ENCODE measurements around the gene CTSE. TPM values are rescaled to one million over a fixed set of nuclear protein-coding genes. Genes with fewer than 3 reads are reported as not detected.

Gene CTSE
- total and polyA plus RNA-seq, 2 of the 8 experiments (the other 6 are each of a cell fraction or from before 2014, with no cell fraction given): 0.03 TPM; not detected in 1

DNA sequence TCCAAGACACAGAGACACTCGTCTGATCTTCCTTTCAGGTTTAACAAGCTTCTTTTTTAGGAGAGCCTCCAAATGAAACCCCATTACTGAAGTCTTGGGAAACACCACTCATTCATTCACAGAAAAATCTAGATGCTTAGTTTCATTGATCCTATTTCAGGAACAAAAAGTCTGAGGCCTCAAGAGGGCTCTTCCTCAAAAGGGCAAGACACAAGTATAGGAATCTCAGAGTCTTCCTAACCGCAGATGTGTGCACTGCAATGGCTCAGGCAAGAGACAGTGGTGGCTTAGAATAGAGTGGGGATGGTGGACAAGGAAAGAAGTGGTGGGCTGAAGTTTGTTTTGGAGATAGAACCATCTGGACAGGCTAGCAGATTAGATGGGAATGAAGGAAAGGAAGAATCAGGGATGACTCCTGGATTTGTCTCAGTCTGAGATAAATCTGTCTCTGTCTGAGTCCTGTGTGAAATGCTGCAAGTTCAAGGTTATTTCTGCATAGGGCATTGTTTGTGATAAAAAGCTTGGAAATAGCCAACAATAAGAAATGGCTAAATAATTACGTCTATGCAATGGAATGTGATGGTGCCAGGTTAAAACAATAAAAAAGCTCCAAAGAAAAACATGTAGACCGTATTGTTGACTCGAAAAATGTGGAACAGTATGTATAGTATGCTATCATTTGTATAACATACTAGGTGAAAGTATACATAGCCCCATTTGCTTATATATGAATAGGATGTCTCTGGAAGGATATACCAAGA, 8.9 kb upstream of the CTSE start:
- ChIA-PET POLR2A (ENCODE audit: partially characterized antibody) (no interaction called here), CTCF (ENCODE audit: partially characterized antibody) (interaction anchor here (1.0 to 7.7 kb wide), 10 partner anchors 9 to 114 kb away, joined by 3 to 166 read pairs (median 4); partner anchors contain the start of genes AVPR1B and CTSE)
- H3K4me3 ChIP-seq (ENCODE audit: extremely low read depth in 1 of 4, insufficient read depth in 2 of 4, low read depth in 3 of 4, low read length in 4 of 4): no peak overlapping the region
- no peak overlapping the region for H3K56ac ChIP-seq (replicated peaks; ENCODE audit: insufficient read length, low read depth, low read length)
- no peak overlapping the region for H2BK12ac ChIP-seq (ENCODE audit: low read depth, low read length)
- H3K23me2 ChIP-seq (ENCODE audit: low read depth, low read length): no peaks in the 10 kb centered on the region
- no peak overlapping the region for H4K8ac ChIP-seq (ENCODE audit: extremely low read depth, insufficient read depth, low read length)
- H3K79me2 ChIP-seq (ENCODE audit: control insufficient read depth in 1 of 2, insufficient read depth in 2 of 2, low read length in 2 of 2): no peaks in the 10 kb centered on the region
- DNase-seq (ENCODE audit: low read depth in 1 of 2, low spot score in 2 of 2) (peak in 1 of 2 experiments; percentile 3), FAIRE-seq (no peak)
- H3K18ac ChIP-seq (ENCODE audit: extremely low read depth, low read length): no peak overlapping the region
- no peak overlapping the region for H3K23ac ChIP-seq (ENCODE audit: insufficient read length)
- H2BK5ac ChIP-seq (ENCODE audit: low read depth, low read length): no peak overlapping the region
- H3K14ac ChIP-seq (ENCODE audit: insufficient read length): no peak overlapping the region
- H3K79me1 ChIP-seq (ENCODE audit: low read depth, low read length): no peaks in the 10 kb centered on the region
- H3K9ac ChIP-seq (replicated peaks in 1 of 4; ENCODE audit: extremely low read depth in 1 of 4, low read depth in 3 of 4, low read length in 3 of 4): no peak overlapping the region
- no peaks in the 10 kb centered on the region for H4K20me1 ChIP-seq (replicated peaks in 1 of 2; ENCODE audit: control insufficient read depth in 1 of 2, insufficient read depth in 2 of 2, low read length in 2 of 2)
- H3K36me3 ChIP-seq (ENCODE audit: control insufficient read depth in 2 of 4, insufficient read depth in 4 of 4, low read length in 3 of 4): no peaks in the 10 kb centered on the region
- no peak overlapping the region for H3K4ac ChIP-seq (replicated peaks; ENCODE audit: insufficient read length, low read depth, low read length)
- H4K5ac ChIP-seq (ENCODE audit: insufficient read length, low read depth, low read length): no peak overlapping the region
- no peak overlapping the region for H3K4me2 ChIP-seq (ENCODE audit: insufficient read depth in 1 of 2, low read depth in 2 of 2, low read length in 2 of 2)
- H4K91ac ChIP-seq (replicated peaks; ENCODE audit: insufficient read length, low read length): no peak overlapping the region
- H3K27me3 ChIP-seq (replicated peaks in 1 of 4; ENCODE audit: control insufficient read depth in 3 of 4, extremely low read depth in 1 of 4, insufficient read depth in 3 of 4, low read length in 3 of 4): no peaks in the 10 kb centered on the region
- H3K9me3 ChIP-seq (ENCODE audit: insufficient read depth in 2 of 2, low read depth in 1 of 2, low read length in 1 of 2): no peaks in the 10 kb centered on the region
- H2BK120ac ChIP-seq (replicated peaks; ENCODE audit: low read depth, low read length): no peak overlapping the region
- H2BK20ac ChIP-seq (ENCODE audit: low read length): no peak overlapping the region
- no peak overlapping the region for H2BK15ac ChIP-seq (ENCODE audit: low read length)
- H3K4me1 ChIP-seq (replicated peaks in 1 of 4; ENCODE audit: control insufficient read depth in 3 of 4, insufficient read depth in 4 of 4, low read length in 3 of 4): peaks cover 0 to 3% (median 0%) of the 10 kb centered on the region in 4 experiments; a peak in 2 of 7 replicates
- no peak overlapping the region for H3K27ac ChIP-seq (ENCODE audit: low read depth, low read length)
- H2AK5ac ChIP-seq (ENCODE audit: low read depth, low read length): no peak overlapping the region
- 0 out of 2 replicates have a peak overlapping the region, but pooled peaks have one; percentile 56 for H2AFZ ChIP-seq (ENCODE audit: low read length)
- WGBS, 2 experiments (ENCODE audit: extremely low coverage in 1 of 2, insufficient coverage in 1 of 2, insufficient read length in 1 of 2, insufficient replicate concordance in 2 of 2, low coverage in 1 of 2, low lambda C conversion rate in 2 of 2, missing lambda C conversion rate in 1 of 2): 82% methylated on average over 5 of the region's 5 CpGs; no CpG with 5 or more reads in 1 of the 2 experiments
- TF ChIP-seq GABPA (IDR thresholded peaks at IDR 0.05; ENCODE audit: borderline replicate concordance, insufficient read depth, low read length) (no peak), JUN (IDR thresholded peaks at IDR 0.05; ENCODE audit: low read depth, low read length) (no peak), CHD2 (IDR thresholded peaks at IDR 0.05; ENCODE audit: low read length) (no peak), EGR1 (IDR thresholded peaks at IDR 0.05; ENCODE audit: borderline replicate concordance, low read depth, low read length) (no peak), RNF2 (IDR thresholded peaks at IDR 0.05; ENCODE audit: borderline replicate concordance, low read depth, low read length, missing control alignments, poor library complexity, severe bottlenecking) (no peak), EZH2 (IDR thresholded peaks at IDR 0.05; ENCODE audit: low read depth, low read length, severe bottlenecking) (no peak), KDM5A (IDR thresholded peaks at IDR 0.05; ENCODE audit: low read length) (no peak), TAF7 (optimal IDR thresholded peaks at IDR 0.05; ENCODE audit: borderline replicate concordance, low read depth, low read length) (no peak)
- TF ChIP-seq, protein P1, sequence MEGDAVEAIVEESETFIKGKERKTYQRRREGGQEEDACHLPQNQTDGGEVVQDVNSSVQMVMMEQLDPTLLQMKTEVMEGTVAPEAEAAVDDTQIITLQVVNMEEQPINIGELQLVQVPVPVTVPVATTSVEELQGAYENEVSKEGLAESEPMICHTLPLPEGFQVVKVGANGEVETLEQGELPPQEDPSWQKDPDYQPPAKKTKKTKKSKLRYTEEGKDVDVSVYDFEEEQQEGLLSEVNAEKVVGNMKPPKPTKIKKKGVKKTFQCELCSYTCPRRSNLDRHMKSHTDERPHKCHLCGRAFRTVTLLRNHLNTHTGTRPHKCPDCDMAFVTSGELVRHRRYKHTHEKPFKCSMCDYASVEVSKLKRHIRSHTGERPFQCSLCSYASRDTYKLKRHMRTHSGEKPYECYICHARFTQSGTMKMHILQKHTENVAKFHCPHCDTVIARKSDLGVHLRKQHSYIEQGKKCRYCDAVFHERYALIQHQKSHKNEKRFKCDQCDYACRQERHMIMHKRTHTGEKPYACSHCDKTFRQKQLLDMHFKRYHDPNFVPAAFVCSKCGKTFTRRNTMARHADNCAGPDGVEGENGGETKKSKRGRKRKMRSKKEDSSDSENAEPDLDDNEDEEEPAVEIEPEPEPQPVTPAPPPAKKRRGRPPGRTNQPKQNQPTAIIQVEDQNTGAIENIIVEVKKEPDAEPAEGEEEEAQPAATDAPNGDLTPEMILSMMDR (IDR thresholded peaks at IDR 0.05; ENCODE audit: control extremely low read depth in 1 of 3, insufficient read depth in 1 of 3, low read depth in 1 of 3, low read length in 3 of 3): no peak

Measured in H1 (cell line).